B cell (primary cell): ENCODE results near the gene TMC1. TPM values are rescaled to one million over a fixed set of nuclear protein-coding genes. Genes with fewer than 3 reads are reported as not detected.

Source experiments
- ATAC-seq: fragments of 200-7000 bp; cut with Tn5 transposase; one replicate; pipeline ENCODE4 v1.10.0; 2021; ENCODE audit warnings: low read depth, mild to moderate bottlenecking, moderate number of reproducible peaks, moderate library complexity
- CTCF ChIA-PET: fragments of 350-600 bp; sonication (Branson Sonifier 250); formaldehyde crosslinking; loops from one replicate; lab custom pipeline; 2021; ENCODE audit warnings: antibody characterized with exemption, inconsistent platforms; lab: Charles Lee
- POLR2A ChIA-PET: fragments of 350-600 bp; sonication (Branson Sonifier 250); formaldehyde crosslinking; loops from one replicate; lab custom pipeline; 2021; ENCODE audit warnings: antibody characterized with exemption; lab: Charles Lee
- DNase-seq: peaks from one replicate; pipeline ENCODE4 v3.0.0; 2013
- H2AFZ ChIP-seq: 2 replicates; pipeline ENCODE4 v1.6.1; 2012; ENCODE audit warnings: mild to moderate bottlenecking, low read depth, low read length; ENCODE audit not compliant: insufficient read depth, poor library complexity, severe bottlenecking
- H3K27ac ChIP-seq, 2 donors: 1 replicate in 1 of 2; 2 replicates in 1 of 2; pipeline ENCODE4 v1.5.1; 2012 to 2013; ENCODE audit warnings: low read length in 2 of 2, mild to moderate bottlenecking in 2 of 2, moderate library complexity in 1 of 2
- H3K27me3 ChIP-seq, 4 experiments: fragments of 200-600 bp in 1 of 4; sonication (generic) in 1 of 4; replicated peaks in 1 of 4; 1 replicate in 2 of 4; 2 replicates in 2 of 4; pipeline versions ENCODE4 v1.6.1 to v1.7.0; 2013 to 2016; ENCODE audit warnings: low read length in 3 of 4, mild to moderate bottlenecking in 2 of 4, mixed read lengths in 1 of 4, moderate library complexity in 1 of 4; ENCODE audit not compliant: insufficient read depth in 4 of 4, control insufficient read depth in 3 of 4; ENCODE audit errors: control extremely low read depth in 1 of 4
- H3K36me3 ChIP-seq, 2 experiments: replicated peaks in 1 of 2; 1 replicate in 1 of 2; 2 replicates in 1 of 2; pipeline versions ENCODE4 v1.6.1 to v1.7.1; 2013; ENCODE audit warnings: low read length in 1 of 2; ENCODE audit not compliant: insufficient read depth in 2 of 2, control insufficient read depth in 1 of 2; ENCODE audit errors: control extremely low read depth in 1 of 2, extremely low read depth in 1 of 2
- H3K4me1 ChIP-seq, 2 donors: fragments of 200-600 bp in 1 of 2; sonication (generic) in 1 of 2; 1 replicate in 1 of 2; 2 replicates in 1 of 2; pipeline versions ENCODE4 v1.5.1 to v1.6.1; 2013 to 2017; ENCODE audit warnings: low read length in 2 of 2; ENCODE audit not compliant: control insufficient read depth in 2 of 2, insufficient read depth in 2 of 2
- H3K4me2 ChIP-seq: replicated peaks from 2 replicates; pipeline ENCODE3; 2012; ENCODE audit warnings: mild to moderate bottlenecking, low read depth, low read length; ENCODE audit not compliant: poor library complexity, severe bottlenecking
- H3K4me3 ChIP-seq, 5 experiments: fragments of 200-600 bp in 1 of 5; sonication (generic) in 1 of 5; 1 replicate in 3 of 5; 2 replicates in 2 of 5; pipeline versions ENCODE4 v1.5.1 to v1.7.0; 2011 to 2016; ENCODE audit warnings: low read length in 4 of 5, mild to moderate bottlenecking in 4 of 5, low read depth in 2 of 5, control low read depth in 1 of 5, moderate library complexity in 1 of 5; ENCODE audit not compliant: insufficient read depth in 1 of 5; ENCODE audit errors: control extremely low read depth in 1 of 5, extremely low read depth in 1 of 5
- H3K79me2 ChIP-seq: fragments of 200-600 bp; sonication (generic); one replicate; pipeline ENCODE4 v1.6.0; 2016; ENCODE audit warnings: low read length; ENCODE audit not compliant: control insufficient read depth, insufficient read depth
- H3K9ac ChIP-seq: fragments of 200-600 bp; sonication (generic); 2 replicates; pipeline ENCODE4 v1.6.1; 2017; ENCODE audit warnings: mild to moderate bottlenecking, low read length, moderate library complexity
- H3K9me3 ChIP-seq, 3 donors: one replicate each; pipeline versions ENCODE4 v1.6.1 to v1.7.1; 2013; ENCODE audit warnings: low read length in 2 of 3; ENCODE audit not compliant: control insufficient read depth in 2 of 3, insufficient read depth in 1 of 3; ENCODE audit errors: control extremely low read depth in 1 of 3
- H4K20me1 ChIP-seq: 2 replicates; pipeline ENCODE4 v1.6.0; 2012; ENCODE audit warnings: mild to moderate bottlenecking, low read length; ENCODE audit not compliant: insufficient read depth, control insufficient read depth, poor library complexity, severe bottlenecking
- H3K27ac Mint-ChIP-seq: one replicate; pipeline ENCODE4 v1.8.0; 2021; ENCODE audit warnings: mixed read lengths
- H3K27me3 Mint-ChIP-seq: one replicate; pipeline ENCODE4 v1.8.0; 2021; ENCODE audit warnings: mixed read lengths
- H3K4me1 Mint-ChIP-seq: one replicate; pipeline ENCODE4 v1.8.0; 2021; ENCODE audit warnings: mixed read lengths
- H3K4me3 Mint-ChIP-seq: one replicate; pipeline ENCODE4 v1.8.0; 2021; ENCODE audit warnings: mixed read lengths
- H3K9me3 Mint-ChIP-seq: one replicate; pipeline ENCODE4 v1.8.0; 2022; ENCODE audit warnings: mixed read lengths; ENCODE audit not compliant: insufficient read depth
- EZH2 ChIP-seq: IDR thresholded peaks from 2 replicates; pipeline ENCODE4 v1.6.1; 2012; ENCODE audit warnings: borderline replicate concordance, low read depth, mild to moderate bottlenecking, moderate library complexity, low read length; ENCODE audit not compliant: insufficient read depth, poor library complexity, severe bottlenecking
- WGBS: methylation state at CpG from one replicate; pipeline ENCODE4 v1.1.5; 2013; ENCODE audit warnings: missing lambda C conversion rate; ENCODE audit not compliant: insufficient coverage; 5-methylcytosine and 5-hydroxymethylcytosine counted together
- intact Hi-C: fragments of 100-400 bp; cut with micrococcal nuclease; formaldehyde crosslinking; loops from one replicate; pipeline ENCODE4 v1.10.0; 2022
- polyA plus RNA-seq: library from polyadenylated mRNA; depleted of rRNA; stranded (reverse); fragments of >200 nt; gene quantifications from 2 replicates; pipeline ENCODE4 v1.2.3, GENCODE V29; 2012
- total RNA-seq, 2 donors: library from RNA; stranded (reverse); fragments of 120-200 nt in 1 of 2; gene quantifications; 1 replicate in 1 of 2; 2 replicates in 1 of 2; pipeline versions ENCODE4 v1.2.3 to v1.2.4, GENCODE V29; 2013 to 2022
- TF ChIP-seq, protein P1 (sequence below): fragments of 200-600 bp; IDR thresholded peaks from one replicate; pipeline ENCODE4 v1.8.0; 2022; ENCODE audit warnings: antibody characterized with exemption, mild to moderate bottlenecking

The TMC1 gene
- total and polyA plus RNA-seq, 2 donors (not counting 1 experiment from before 2014, with no cell fraction given), result not detected

DNA sequence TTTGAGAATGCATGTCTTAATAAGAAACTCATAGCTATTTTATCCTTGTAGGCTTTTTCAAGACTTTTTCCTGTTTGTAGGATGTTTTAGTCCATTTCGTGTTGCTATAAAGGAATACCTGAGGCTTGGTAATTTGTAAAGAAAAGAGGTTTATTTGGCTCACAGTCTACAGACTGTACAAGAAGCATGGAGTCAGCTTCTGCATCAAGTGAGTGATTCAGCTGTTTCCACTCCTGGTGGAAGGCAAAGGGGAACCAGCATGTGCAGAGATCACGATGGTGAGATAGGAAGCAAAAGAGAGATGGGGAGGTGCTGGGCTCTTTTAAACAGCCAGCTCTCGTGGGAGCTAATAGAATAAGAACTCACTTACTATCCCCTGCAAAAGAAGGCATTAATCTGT lies 254.2 kb downstream of the TMC1 start:
- peaks cover 0 to 7% (median 0%) of the 10 kb centered on the region in 3 donors for H3K9me3 ChIP-seq
- 67% methylated on average over 1 of the region's 3 CpGs for WGBS
- no peaks in the 10 kb centered on the region for H3K79me2 ChIP-seq
- no peak overlapping the region for H3K9ac ChIP-seq
- Mint-ChIP-seq H3K9me3 (no peaks in the 10 kb centered on the region), H3K4me3 (no peak overlapping the region), H3K27me3 (peaks cover 3% of the 10 kb centered on the region), H3K27ac (no peak overlapping the region), H3K4me1 (no peaks in the 10 kb centered on the region)
- H3K4me3 ChIP-seq, result no peak overlapping the region
- intact Hi-C loops, result no loop called here
- ATAC-seq (no peak), DNase-seq (no peak)
- POLR2A ChIA-PET, result no interaction called here
- no peak overlapping the region for H3K27ac ChIP-seq
- TF ChIP-seq EZH2, result no peak
- TF ChIP-seq, protein P1, sequence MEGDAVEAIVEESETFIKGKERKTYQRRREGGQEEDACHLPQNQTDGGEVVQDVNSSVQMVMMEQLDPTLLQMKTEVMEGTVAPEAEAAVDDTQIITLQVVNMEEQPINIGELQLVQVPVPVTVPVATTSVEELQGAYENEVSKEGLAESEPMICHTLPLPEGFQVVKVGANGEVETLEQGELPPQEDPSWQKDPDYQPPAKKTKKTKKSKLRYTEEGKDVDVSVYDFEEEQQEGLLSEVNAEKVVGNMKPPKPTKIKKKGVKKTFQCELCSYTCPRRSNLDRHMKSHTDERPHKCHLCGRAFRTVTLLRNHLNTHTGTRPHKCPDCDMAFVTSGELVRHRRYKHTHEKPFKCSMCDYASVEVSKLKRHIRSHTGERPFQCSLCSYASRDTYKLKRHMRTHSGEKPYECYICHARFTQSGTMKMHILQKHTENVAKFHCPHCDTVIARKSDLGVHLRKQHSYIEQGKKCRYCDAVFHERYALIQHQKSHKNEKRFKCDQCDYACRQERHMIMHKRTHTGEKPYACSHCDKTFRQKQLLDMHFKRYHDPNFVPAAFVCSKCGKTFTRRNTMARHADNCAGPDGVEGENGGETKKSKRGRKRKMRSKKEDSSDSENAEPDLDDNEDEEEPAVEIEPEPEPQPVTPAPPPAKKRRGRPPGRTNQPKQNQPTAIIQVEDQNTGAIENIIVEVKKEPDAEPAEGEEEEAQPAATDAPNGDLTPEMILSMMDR, result no peak
- CTCF ChIA-PET, result no interaction called here
- H3K4me2 ChIP-seq, result no peak overlapping the region
- no peak overlapping the region for H2AFZ ChIP-seq
- no peaks in the 10 kb centered on the region for H3K27me3 ChIP-seq
- no peaks in the 10 kb centered on the region for H4K20me1 ChIP-seq
- no peaks in the 10 kb centered on the region for H3K36me3 ChIP-seq
- no peaks in the 10 kb centered on the region for H3K4me1 ChIP-seq

DNA sequence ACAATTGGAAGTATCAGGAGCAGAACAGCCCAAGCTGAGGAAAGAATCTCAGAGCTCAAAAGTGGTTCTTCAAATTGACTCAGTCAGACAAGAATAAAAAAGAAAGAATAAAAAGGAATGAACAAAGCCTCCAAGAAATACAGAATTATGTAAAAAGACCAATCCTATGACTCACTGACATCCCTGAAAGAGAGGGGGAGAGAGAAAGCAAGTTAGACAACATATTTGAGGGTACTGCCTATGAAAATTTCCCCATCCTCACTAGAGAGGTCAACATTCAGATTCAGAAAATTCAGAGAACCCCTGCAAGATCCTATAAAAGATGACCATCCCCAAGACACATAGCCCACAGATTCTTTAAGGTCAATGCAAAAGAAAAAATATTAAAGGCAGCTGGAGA lies 258.2 kb downstream of the TMC1 start:
- POLR2A ChIA-PET, result no interaction called here
- Histone ChIP-seq H3K9me3 (peaks cover 0 to 7% (median 0%) of the 10 kb centered on the region in 3 donors), H2AFZ (no peak overlapping the region), H3K27ac (no peak overlapping the region), H4K20me1 (no peaks in the 10 kb centered on the region), H3K36me3 (no peaks in the 10 kb centered on the region), H3K4me1 (no peaks in the 10 kb centered on the region), H3K79me2 (no peaks in the 10 kb centered on the region), H3K27me3 (no peaks in the 10 kb centered on the region), H3K4me3 (no peak overlapping the region), H3K9ac (no peak overlapping the region), H3K4me2 (no peak overlapping the region)
- Mint-ChIP-seq H3K9me3 (no peaks in the 10 kb centered on the region), H3K4me3 (no peak overlapping the region), H3K27me3 (no peaks in the 10 kb centered on the region), H3K27ac (no peak overlapping the region), H3K4me1 (no peaks in the 10 kb centered on the region)
- no peak for ATAC-seq
- CTCF ChIA-PET, result no interaction called here
- intact Hi-C loops, result loop anchor here (10.0 kb wide), 1 partner anchor 55 kb away; no protein-coding TSS in a partner anchor
- DNase-seq, result no peak
- no peak for TF ChIP-seq EZH2
- TF ChIP-seq, protein P1, result no peak
